Left ventricle myocardium inferior (tissue), 1 donor: ENCODE measurements around the gene TAF4. TPM values are rescaled to one million over a fixed set of nuclear protein-coding genes. Genes with fewer than 3 reads are reported as not detected.

Source experiments
- DNase-seq: peaks from one replicate; pipeline ENCODE4 v3.0.0-alpha.2; 2020
- H3K27ac ChIP-seq: fragments of 200-600 bp; replicated peaks from 2 replicates; pipeline ENCODE4 v1.8.0; 2021
- H3K27me3 ChIP-seq: fragments of 200-600 bp; 2 replicates; pipeline ENCODE4 v1.8.0; 2021; ENCODE audit warnings: low read depth
- H3K36me3 ChIP-seq: fragments of 200-600 bp; 2 replicates; pipeline ENCODE4 v1.8.0; 2021
- H3K4me1 ChIP-seq: fragments of 200-600 bp; 2 replicates; pipeline ENCODE4 v1.8.0; 2021
- H3K4me3 ChIP-seq: fragments of 200-600 bp; 2 replicates; pipeline ENCODE4 v1.8.0; 2021; ENCODE audit warnings: mild to moderate bottlenecking, moderate library complexity
- H3K9me3 ChIP-seq: fragments of 200-600 bp; replicated peaks from 2 replicates; pipeline ENCODE4 v1.8.0; 2021
- CTCF ChIP-seq: fragments of 200-600 bp; IDR thresholded peaks from 2 replicates; pipeline ENCODE4 v1.8.0; 2021; ENCODE audit warnings: antibody characterized with exemption, mild to moderate bottlenecking, borderline replicate concordance
- intact Hi-C: fragments of 100-400 bp; cut with micrococcal nuclease; formaldehyde crosslinking; loops from one replicate; pipeline ENCODE4 v1.11.0; 2022
- microRNA-seq: library from miRNA; unstranded; fragments of <30 nt; microRNA quantifications from one replicate; pipeline ENCODE4 v1.2.0, GENCODE V29; 2020
- total RNA-seq: library from RNA; stranded (reverse); fragmentation: NEBNext Ultra II Directional; extraction: Animal tissue kit (Norgen Biotek cat#: 25700); gene quantifications from one replicate; pipeline ENCODE4 v1.2.1, GENCODE V29; 2021
- donor health status: DM: no; HTN: yes; CAD: no; lungs with severe emphysema.

Gene TAF4
- total RNA-seq, 1 donor from 2014 or later: 11.8 TPM

- Histone ChIP-seq H3K9me3 (peaks cover 9% of the 10 kb centered on the region), H3K27ac (no peak overlapping the region), H3K4me3 (no peak overlapping the region), H3K36me3 (no peaks in the 10 kb centered on the region), H3K4me1 (no peaks in the 10 kb centered on the region), H3K27me3 (peaks cover 44% of the 10 kb centered on the region)
- DNase-seq: no peak
- TF ChIP-seq CTCF: no peak
- intact Hi-C loops: no loop called here
Observed at GRCh38 chr20:61926796-61927192, 138.9 kb downstream of the TAF4 start.

GRCh38 chr20:61926253-61926613, 139.4 kb downstream of the TAF4 start:
- intact Hi-C loops: no loop called here
- H3K27ac ChIP-seq: no peak overlapping the region
- no peak for TF ChIP-seq CTCF
- DNase-seq: no peak
- peaks cover 44% of the 10 kb centered on the region for H3K27me3 ChIP-seq
- no peaks in the 10 kb centered on the region for H3K36me3 ChIP-seq
- no peaks in the 10 kb centered on the region for H3K4me1 ChIP-seq
- H3K4me3 ChIP-seq: no peak overlapping the region
- H3K9me3 ChIP-seq: peaks cover 9% of the 10 kb centered on the region

GRCh38 chr20:61925555-61926252, 140.0 kb downstream of the TAF4 start:
- H3K27ac ChIP-seq: no peak overlapping the region
- no peak for TF ChIP-seq CTCF
- H3K27me3 ChIP-seq: peaks cover 42% of the 10 kb centered on the region
- no peaks in the 10 kb centered on the region for H3K36me3 ChIP-seq
- no peak for DNase-seq
- no peaks in the 10 kb centered on the region for H3K4me1 ChIP-seq
- no peak overlapping the region for H3K4me3 ChIP-seq
- H3K9me3 ChIP-seq: peaks cover 9% of the 10 kb centered on the region
- intact Hi-C loops: no loop called here

GRCh38 chr20:61924858-61925554, 140.7 kb downstream of the TAF4 start:
- no peak overlapping the region for H3K4me3 ChIP-seq
- peaks cover 40% of the 10 kb centered on the region for H3K27me3 ChIP-seq
- no peak overlapping the region for H3K27ac ChIP-seq
- no peak for DNase-seq
- no peak for TF ChIP-seq CTCF
- H3K4me1 ChIP-seq: no peaks in the 10 kb centered on the region
- intact Hi-C loops: no loop called here
- H3K36me3 ChIP-seq: no peaks in the 10 kb centered on the region
- H3K9me3 ChIP-seq: peaks cover 9% of the 10 kb centered on the region

Small RNA genes within 50 kb of the gene (microRNA-seq; reads per million reads assigned to microRNA genes)
- gene MIR1257 (not detected), gene MIR3195 (not detected)

Other genes with a start within 250 kb of the TAF4 start
- 51.6 TPM for gene LSM14B, start 56.6 kb upstream of the TAF4 start, total RNA-seq
- 233 TPM for gene PSMA7, start 77.5 kb upstream of the TAF4 start, total RNA-seq
- 9.0 TPM for gene SS18L1, start 77.9 kb upstream of the TAF4 start, total RNA-seq
- 25.9 TPM for gene MTG2, start 117.1 kb upstream of the TAF4 start, total RNA-seq
- gene HRH3, start 154.4 kb upstream of the TAF4 start, total RNA-seq: not detected
- gene OSBPL2, start 172.6 kb upstream of the TAF4 start, total RNA-seq: 55.3 TPM
- gene ADRM1, start 237.1 kb upstream of the TAF4 start, total RNA-seq: 70.5 TPM